GM18508 (cell line): ENCODE data around the gene OGFOD3.
"Not testable (repeated sequence)": the region's sequence is repeated elsewhere in the genome, so short reads cannot be mapped to it uniquely, and the experiment has no call there.

ENCODE experiments used
- ATAC-seq: cut with Tn5 transposase; IDR thresholded peaks from one replicate; pipeline ENCODE4 v1.9.1; 2021; ENCODE audit warnings: moderate number of reproducible peaks; ENCODE audit not compliant: insufficient read depth, unreplicated experiment

The OGFOD3 gene

DNA sequence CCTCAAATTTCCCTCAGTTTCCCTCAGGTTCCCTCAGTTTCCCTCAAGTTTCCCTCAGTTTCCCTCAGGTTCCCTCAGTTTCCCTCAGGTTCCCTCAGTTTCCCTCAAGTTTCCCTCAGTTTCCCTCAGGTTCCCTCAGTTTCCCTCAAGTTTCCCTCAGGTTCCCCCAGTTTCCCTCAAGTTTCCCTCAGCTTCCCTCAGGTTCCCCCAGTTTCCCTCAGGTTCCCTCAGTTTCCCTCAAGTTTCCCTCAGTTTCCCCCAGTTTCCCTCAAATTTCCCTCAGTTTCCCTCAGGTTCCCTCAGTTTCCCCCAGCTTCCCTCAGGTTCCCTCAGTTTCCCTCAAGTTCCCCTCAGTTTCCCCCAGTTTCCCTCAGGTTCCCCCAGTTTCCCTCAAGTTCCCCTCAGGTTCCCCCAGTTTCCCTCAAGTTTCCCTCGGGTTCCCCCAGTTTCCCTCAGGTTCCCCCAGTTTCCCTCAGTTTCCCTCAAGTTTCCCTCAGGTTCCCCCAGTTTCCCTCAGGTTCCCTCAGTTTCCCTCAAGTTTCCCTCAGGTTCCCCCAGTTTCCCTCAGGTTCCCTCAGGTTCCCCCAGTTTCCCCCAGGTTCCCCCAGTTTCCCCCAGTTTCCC, 58.8 kb downstream of the OGFOD3 start:
- ATAC-seq: not testable (repeated sequence)

DNA sequence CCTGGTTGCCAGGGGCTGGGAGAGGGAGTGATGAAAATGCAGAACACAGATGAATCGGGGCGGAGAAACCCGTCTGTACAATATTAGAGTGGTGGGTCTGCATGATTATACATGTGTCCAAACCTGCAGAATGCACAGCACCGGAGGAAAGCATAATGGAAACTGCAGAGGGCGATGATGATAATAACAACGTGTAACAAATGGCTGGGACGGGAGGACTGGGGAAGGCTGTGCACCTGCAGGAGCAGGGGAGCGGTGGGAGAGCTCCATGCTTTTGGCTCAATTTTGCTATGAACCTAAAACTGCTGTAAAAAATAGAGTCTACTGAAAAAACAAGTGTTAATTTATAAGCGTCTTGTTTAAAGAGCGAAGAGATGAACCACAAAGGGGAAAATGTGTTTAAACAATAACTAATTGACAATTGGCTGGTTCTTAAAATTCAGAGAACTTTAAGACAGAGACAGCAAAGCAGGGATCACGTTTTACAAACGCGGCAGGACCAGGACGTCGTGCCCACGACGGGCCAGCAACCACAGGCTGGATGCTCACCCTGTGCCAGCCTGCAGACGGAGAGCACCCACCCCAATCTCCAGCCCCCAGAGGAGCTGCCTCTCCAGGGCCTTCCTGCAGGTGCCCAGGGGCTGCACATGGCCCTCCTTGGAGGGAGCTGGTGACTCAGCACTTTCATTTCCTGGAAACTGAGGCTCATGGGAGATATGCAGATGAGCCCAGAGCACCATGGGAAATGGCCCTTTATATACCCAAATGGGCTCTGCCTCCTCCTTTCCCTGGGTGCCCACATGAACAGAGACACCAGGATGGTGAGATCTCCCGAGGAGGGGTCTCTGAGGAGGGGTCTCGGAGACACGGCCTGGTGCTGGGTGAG, 59.7 kb downstream of the OGFOD3 start, which contains the start of gene TEX19:
Gene TEX19 (plus strand): TSS at position 783 of the 886 bp plus-strand sequence. CDS start 2,904 bp downstream, outside the sequence.
- no peak for ATAC-seq

DNA sequence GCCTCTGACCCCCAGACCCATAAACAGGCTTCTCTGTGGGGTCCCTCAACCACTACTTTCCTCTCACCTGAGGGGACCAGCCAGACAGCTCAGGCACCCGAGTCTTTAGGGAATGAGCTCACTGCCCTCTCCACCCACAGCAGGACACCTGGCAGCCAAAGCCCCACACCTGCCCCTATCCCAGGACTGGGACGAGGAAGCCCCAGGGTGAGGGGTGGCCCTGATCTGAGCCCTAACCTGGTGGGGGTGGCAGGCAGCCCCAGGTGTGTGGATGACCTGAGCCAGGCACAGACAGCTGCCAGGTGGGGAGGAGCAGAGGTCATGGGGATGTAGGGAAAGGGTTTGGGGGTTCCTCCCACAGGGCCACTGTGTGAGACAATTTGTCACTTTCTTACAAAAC, 61.0 kb downstream of the OGFOD3 start:
- ATAC-seq: no peak

DNA sequence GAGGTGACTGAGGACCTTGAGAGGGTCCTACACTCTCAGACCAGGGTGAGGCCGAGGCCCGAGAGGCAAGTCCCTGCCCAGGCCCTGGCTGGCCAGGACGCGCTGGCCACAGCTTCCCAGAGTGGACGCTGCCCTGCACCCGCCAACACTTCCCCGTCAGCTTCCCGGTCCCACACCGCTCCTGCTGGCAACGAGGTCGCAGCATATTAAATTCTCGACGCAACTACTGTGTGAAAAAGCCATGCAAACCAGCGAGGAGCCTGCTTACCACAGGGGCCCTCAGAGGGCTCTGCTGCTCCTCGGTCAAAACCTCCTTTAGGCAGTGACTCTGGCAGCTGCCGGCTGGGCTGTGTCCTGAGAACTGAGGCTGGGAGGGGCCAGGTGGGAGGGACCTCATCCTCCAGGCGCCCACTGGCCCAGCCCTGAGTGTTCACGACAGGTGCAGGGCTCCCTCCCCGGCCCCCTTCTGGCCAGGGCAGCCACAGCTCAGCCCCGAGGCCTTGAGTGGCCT, 61.5 kb downstream of the OGFOD3 start:
- ATAC-seq: no peak

DNA sequence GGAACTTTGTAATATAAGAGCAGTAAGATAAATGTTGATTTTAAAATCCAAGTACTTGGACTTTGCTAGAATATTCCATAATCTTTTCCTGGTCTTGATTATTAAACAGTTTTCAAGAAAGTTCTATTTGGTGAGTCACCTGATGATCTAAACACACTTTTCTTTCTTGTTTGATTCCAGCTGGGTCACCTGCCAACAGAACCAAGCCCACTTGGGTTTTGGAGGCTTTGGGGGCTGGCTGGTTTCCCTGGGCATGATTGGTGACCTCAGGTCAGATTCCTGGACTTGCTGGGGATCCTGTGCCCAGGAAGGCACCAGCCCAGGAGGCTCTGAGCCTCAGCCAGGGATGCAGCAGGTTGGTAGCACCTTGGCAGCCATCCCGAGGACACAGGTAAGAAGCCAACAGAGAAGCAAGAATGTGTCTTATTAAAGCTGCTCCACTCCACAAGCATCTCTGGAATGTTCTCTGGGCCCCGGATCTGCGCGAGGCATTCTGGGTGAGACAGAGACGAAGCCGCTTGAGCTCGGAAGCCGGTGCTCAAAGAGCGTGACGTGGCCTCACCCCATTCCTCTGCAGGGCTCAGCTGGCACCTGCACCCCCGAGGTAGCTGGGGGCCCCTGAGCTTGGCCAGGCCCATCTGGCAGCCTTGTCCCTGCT, 62.5 kb downstream of the OGFOD3 start:
- no peak for ATAC-seq

DNA sequence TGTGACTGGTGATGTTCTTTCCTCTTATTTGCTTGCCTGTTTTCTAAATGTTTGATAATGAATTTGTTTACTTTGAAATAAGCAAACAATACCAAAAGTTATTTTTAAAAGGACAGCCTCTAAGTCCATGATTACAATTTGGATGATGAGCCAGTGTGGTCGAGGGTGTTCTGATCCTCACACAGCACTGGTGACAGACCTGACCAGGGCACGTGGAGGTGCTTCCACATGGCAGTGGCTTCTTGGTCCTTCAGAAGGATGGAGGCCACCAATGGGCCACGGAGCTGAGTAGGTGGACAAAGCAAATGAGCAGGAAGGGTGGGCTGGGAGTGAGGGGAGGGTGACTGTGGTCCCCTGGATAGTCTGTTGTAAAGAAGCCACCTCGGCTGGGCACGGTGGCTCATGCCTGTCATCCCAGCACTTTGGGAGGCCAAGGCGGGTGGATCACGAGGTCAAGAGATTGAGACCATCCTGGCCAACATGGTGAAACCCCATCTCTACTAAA, 63.5 kb downstream of the OGFOD3 start:
- no peak for ATAC-seq

DNA sequence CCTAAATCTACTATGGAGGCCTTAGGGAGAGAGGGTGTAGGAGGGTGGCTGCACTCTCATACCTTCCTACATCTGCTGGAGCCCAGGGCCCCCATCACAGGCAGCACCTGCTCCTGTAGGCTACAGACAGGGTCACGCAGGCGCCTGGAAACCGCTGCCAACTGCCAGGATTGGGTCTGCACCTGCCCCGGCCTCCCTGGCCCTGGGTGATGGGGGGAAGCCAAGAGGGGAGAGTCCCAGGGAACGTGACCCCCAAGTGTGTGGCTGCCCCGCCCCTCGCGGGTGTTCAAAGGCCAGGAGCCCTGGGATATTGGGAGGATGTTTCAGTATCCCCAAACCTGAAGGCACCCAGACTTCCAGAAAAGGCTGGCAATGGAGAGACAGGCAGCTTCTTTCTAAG, 64.9 kb downstream of the OGFOD3 start:
- ATAC-seq: no peak

DNA sequence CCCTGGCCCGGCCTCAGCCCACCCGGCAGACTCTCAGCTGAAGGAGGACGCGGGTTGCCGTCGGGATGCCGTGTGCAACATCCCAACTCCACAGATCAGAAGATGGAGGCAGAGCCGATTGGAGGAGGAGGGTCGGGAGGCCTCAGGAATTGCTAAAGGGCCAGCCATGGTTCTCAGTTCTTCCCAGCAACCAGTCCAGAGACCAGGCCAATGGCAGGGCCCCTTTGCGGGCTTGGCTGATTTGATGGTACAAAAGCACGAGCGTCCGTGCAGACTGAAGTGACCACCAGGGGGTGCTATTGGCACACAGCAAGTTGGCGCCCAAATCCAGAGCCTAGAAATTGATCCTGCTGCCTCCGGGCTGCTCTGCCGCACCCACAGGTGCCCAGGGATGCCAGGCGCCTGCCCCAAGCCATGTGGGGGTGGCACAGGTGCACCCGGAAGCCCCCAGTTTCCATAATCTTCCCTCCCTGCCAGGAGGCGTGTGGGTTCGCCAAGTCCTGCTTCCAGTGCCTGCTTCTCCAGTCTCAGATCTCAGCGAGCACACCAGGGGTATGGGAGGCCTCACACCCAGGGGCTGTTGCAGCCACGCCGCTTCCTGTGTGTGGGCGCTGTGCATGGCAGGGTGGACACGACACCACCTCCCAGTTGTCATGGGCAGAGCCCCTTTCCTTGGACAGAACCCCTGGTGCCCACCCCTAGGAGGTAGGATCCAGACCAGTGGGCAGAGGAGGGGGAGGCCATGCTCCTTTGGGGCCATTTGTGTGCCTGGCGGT, 66.5 kb downstream of the OGFOD3 start:
- no peak for ATAC-seq

DNA sequence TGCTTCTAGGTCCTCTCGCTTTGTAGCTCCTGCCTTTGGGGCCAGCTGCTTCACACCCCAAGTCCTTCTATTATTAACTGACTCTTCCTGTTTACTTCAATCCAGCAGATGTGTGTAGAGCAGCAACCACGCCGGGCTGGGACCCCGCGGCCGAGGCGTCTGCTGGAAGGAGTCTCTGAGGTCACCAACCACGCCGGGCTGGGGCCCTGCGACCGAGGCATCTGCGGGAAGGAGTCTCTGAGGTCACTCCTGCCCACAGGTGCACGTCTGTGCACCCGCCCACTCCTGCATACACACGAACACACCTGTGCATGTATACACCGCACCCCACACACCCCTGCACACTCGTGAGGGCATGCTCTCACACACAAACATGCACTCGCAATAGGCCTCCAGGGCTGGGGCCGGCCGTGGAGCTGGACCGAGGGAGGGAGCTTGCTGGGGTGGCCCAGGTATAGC, 67.1 kb downstream of the OGFOD3 start:
- ATAC-seq: no peak

DNA sequence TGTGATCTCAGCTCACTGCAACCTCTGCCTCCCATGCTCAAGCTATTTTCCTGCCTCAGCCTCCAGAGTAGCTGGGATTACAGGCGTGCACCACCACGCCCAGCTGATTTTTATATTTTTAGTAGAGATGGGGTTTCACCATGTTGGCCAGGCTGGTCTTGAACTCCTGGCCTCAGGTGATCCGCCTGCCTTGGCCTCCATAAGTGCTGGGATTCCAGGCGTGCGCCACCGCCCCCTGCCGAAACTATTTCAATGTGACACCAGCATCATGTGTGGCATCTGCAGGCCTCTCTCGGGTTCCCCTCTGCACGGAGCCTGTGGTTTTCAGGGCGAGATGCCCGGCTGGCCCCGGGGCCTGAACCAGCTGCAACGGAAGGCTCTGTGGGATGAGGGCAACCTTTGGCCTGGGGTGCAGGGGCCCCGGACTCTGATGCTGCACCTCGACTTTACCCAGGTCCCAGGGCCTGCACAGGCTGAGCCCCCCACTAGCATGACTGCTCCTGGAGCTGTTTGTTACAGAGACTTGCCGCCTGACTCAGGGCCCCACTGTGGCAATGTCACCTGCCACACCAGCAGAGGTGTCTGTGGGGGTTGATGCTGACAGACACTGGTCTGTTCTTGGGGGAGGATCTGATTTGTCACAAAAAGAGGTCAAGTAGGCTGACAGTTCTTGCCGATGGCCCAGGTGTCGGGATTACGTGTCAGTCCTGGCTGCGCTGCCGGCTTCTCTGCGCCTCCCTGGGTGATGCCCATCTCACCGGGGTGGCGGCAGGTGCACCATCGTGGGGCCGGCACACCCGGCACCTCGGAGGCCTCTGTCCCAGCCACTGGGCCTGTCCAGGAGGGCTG, 68.0 kb downstream of the OGFOD3 start:
- ATAC-seq: no peak

DNA sequence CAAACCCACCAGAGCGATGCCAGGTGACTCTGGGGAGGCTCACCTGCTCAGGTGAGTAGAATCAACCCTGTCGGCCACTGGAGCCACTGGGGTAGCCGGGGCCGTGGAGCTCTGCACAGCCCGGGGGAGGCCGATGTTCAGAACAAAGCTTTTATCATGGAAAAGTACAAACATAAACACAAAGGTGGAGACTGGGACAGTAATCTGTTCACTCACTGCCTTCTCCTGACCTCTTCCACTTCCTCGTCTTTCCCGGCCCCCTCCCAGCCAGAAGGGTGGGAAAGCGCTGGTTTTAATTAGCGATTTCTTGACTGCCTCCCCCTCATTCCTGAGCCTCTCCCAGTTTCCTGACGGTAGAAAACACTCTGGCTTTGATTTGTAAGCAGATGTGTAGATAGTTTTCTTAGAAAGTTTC, 69.1 kb downstream of the OGFOD3 start:
- ATAC-seq: no peak

DNA sequence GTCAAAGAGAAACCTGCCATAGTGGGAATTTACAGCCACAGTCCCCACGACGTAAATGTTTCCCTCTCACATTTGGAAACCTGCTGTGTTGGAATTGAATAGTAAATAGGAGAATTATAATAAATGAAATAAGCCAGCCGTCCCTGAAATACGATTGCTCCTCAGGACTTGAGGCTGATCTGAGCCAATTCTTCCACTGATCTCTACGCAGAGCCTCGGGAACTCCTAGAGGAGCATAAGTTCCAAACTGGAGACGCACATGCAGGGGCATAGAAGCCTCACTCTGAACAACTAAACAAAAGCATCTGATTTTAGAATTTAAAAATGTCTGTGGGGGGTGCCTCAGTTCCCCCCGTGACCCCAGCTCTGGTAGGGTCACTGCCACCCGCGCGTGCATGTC, 69.5 kb downstream of the OGFOD3 start:
- ATAC-seq: no peak

DNA sequence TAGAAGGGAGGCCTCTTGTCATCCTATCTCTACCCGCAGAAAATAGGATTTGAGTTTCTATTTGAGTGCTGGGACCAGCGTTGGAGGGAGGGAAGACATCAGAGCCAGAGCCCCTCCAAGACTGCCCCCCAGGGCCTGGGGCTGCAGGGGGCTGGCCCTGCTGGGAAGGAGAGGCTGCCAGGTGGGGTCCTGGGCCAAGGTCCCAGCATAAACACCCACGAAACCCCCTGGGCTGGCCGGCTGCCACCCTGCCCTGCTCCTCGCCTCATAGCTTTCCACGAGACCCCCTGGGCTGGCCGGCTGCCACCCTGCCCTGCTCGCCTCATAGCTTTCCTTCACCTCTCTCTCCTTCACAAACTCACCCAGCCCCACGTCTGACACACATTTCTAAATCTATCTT, 70.0 kb downstream of the OGFOD3 start:
- ATAC-seq: no peak

DNA sequence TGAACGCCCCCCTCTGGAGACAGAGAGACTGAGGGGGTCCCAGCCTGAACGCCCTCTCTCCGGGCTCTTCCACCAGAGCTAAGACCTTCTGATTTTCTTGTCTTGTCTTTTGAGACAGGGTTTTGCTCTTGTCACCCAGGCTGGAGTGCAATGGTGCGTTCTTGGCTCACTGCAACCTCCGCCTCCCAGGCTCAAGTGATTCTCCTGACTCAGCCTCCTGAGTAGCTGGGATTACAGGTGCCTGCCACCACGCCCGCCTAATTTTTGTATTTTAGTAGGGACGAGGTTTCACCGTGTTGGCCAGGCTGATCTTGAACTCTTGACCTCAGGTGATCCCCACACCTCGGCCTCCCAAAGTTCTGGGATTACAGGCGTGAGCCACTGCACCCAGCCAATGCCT, 70.4 kb downstream of the OGFOD3 start:
- not testable (repeated sequence) for ATAC-seq

DNA sequence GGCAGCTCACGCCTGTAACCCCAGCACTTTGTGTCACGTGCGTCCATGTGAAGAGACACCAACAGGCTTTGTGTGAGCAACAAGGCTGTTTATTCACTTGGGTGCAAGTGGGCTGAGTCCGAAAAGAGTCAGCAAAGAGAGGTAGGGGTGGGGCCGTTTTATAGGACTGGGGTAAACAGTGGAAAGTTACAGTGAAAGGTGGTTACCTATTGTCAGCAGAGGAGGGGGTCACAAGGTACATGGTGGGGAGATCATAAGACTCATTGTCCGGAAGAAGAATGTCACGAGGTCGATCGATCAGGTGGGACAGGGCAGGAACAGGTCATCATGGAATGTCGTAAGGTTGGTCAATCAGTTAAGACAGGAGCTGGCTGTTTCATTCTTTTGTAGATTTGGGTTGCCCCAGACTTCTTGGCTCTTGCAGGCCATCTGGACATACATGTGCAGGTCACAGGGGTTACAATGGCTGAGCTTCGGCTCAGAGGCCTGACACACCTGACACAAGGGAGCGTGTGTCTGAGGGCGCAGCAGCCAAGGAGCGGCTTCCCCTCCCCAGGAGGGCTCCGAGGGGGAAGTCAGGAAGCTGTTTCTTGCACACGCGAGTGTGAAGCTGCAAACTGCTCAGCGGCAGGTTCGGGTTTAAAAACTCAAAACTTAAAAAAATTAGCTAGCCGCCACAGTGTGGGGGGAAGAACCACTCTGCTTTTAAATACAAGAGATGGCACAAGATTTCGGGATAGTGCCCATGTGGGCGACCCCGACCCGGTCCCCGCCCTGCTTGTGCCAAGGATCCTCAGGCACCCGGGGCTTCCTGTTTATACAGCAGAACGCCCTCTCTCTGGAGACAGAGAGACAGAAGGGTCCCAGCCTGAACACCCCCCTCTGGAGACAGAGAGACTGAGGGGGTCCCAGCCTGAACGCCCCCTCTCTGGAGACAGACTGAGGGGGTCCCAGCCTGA, 71.8 kb downstream of the OGFOD3 start:
- ATAC-seq: no peak

DNA sequence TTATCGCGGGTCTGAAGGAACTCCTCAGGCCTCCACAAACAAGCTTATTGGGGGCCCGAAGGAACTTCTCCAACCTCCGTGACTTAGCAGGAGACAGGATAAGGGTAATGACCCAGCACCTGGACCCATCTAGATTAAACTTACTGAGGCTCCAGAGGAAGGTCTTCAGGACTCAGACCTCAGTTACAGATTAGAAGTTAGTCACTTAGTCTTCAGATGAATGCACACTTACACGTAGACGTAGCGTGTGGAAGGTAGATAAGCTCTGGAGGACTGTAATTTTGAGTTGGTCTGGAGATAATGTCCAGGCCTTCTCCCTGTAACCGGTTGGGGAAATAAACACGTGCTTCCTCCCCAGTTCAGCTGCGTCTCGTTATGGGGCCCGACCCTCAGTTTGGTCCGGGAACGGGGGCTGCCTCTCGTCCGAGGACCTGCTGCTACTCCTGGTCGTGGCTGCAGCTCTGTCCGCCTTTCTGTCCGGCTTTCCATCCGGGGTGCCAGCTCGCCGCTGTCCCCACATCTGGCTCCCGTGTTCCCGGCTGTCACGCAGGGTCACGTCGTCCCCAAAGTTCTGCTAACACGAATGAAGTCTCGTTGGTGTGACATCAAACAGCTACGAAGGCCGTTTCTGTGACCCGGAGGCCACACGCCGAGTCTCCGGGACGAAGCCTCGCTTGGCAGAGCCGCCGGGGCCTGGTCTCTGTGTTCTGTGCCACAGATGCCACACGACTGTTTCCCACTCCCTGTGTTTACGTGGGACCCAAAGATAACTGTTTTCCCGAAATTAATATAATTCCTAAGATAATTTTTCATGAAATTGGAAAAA, 73.0 kb downstream of the OGFOD3 start:
- ATAC-seq: no peak
